IMR-90 (cell line): ENCODE measurements around the gene OSM.

Experiments
- BHLHE40 ChIP-seq: fragments of 150-350 bp; IDR thresholded peaks from 2 replicates; pipeline ENCODE4 v1.6.1; 2016; ENCODE audit warnings: mild to moderate bottlenecking, low read depth, low read length
- CHD1 ChIP-seq: IDR thresholded peaks from 2 replicates; pipeline ENCODE4 v1.6.1; 2012; ENCODE audit warnings: low read depth, low read length, improper control_type of control experiment
- MAZ ChIP-seq: IDR thresholded peaks from 2 replicates; pipeline ENCODE4 v1.6.1; 2012; ENCODE audit warnings: low read depth, mild to moderate bottlenecking, low read length, improper control_type of control experiment, moderate library complexity, borderline replicate concordance
- MXI1 ChIP-seq: IDR thresholded peaks from 2 replicates; pipeline ENCODE4 v1.6.1; 2012; ENCODE audit warnings: low read depth, mild to moderate bottlenecking, low read length, moderate library complexity, borderline replicate concordance
- POLR2A ChIP-seq: IDR thresholded peaks from 2 replicates; pipeline ENCODE4 v1.6.1; 2012; ENCODE audit warnings: mild to moderate bottlenecking, low read depth, low read length
- RAD21 ChIP-seq: IDR thresholded peaks from 2 replicates; pipeline ENCODE4 v1.6.1; 2012; ENCODE audit warnings: low read length, improper control_type of control experiment
- RCOR1 ChIP-seq: IDR thresholded peaks from 2 replicates; pipeline ENCODE4 v1.6.1; 2012; ENCODE audit warnings: mild to moderate bottlenecking, low read length, improper control_type of control experiment; ENCODE audit not compliant: insufficient replicate concordance
- RFX5 ChIP-seq: IDR thresholded peaks from 2 replicates; pipeline ENCODE4 v1.8.0; 2012; ENCODE audit warnings: low read depth, mild to moderate bottlenecking, low read length, moderate library complexity
- SMC3 ChIP-seq: fragments of 150-350 bp; IDR thresholded peaks from 2 replicates; pipeline ENCODE4 v1.6.1; 2016; ENCODE audit warnings: low read depth, mild to moderate bottlenecking, antibody characterized with exemption, low read length, moderate library complexity
- TF ChIP-seq, protein P1 (sequence below): conservative IDR thresholded peaks from 2 replicates; pipeline ENCODE4 v1.5.1; 2012; ENCODE audit warnings: mild to moderate bottlenecking, low read depth, low read length, improper control_type of control experiment
- TF ChIP-seq, protein P2 (sequence below): fragments of 150-350 bp; IDR thresholded peaks from 2 replicates; pipeline ENCODE4 v1.6.1; 2017; ENCODE audit warnings: mild to moderate bottlenecking, antibody characterized with exemption, low read length, low read depth

DNA sequence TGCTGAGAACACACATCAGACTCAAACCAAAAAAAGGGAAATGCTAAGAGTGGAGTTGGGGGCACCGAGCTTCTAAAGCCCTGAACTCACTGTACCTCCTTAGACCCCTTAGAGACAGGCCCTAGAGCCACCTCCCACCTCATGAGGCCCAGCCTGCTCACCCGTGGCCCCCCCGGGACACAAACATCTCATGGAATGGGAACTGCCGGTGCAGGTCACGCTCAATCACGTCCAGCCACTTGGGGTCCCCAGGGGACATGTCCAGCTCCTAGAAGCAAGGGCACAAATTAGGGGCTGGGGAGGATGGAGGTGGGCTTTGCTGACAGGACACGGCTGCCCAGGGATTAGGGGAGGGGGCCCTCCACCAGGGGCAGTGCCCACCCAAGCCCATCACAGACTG, 28.9 kb upstream of the OSM start:
- no peak for TF ChIP-seq POLR2A
- TF ChIP-seq, protein P1, sequence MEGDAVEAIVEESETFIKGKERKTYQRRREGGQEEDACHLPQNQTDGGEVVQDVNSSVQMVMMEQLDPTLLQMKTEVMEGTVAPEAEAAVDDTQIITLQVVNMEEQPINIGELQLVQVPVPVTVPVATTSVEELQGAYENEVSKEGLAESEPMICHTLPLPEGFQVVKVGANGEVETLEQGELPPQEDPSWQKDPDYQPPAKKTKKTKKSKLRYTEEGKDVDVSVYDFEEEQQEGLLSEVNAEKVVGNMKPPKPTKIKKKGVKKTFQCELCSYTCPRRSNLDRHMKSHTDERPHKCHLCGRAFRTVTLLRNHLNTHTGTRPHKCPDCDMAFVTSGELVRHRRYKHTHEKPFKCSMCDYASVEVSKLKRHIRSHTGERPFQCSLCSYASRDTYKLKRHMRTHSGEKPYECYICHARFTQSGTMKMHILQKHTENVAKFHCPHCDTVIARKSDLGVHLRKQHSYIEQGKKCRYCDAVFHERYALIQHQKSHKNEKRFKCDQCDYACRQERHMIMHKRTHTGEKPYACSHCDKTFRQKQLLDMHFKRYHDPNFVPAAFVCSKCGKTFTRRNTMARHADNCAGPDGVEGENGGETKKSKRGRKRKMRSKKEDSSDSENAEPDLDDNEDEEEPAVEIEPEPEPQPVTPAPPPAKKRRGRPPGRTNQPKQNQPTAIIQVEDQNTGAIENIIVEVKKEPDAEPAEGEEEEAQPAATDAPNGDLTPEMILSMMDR = no peak
- no peak for TF ChIP-seq RCOR1
- no peak for TF ChIP-seq MXI1
- TF ChIP-seq, protein P2, sequence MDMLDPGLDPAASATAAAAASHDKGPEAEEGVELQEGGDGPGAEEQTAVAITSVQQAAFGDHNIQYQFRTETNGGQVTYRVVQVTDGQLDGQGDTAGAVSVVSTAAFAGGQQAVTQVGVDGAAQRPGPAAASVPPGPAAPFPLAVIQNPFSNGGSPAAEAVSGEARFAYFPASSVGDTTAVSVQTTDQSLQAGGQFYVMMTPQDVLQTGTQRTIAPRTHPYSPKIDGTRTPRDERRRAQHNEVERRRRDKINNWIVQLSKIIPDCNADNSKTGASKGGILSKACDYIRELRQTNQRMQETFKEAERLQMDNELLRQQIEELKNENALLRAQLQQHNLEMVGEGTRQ = no peak
- TF ChIP-seq SMC3 = no peak
- no peak for TF ChIP-seq CHD1
- TF ChIP-seq RFX5 = no peak
- TF ChIP-seq BHLHE40 = no peak
- TF ChIP-seq RAD21 = no peak
- TF ChIP-seq MAZ = no peak
